Measurements from ENCODE around the gene RAB8A.

Gene RAB8A

GRCh38 chr19:16073481-16073880 lies 38.2 kb upstream of the RAB8A start:
- H3K4me3 ChIP-seq (ENCODE audit: low read depth, low read length) = no peak overlapping the region
- no peak overlapping the region for H3K27ac ChIP-seq (ENCODE audit: low read depth, low read length)
- peaks cover 2% of the 10 kb centered on the region; the same call in 1 of the 2 replicates for H3K36me3 ChIP-seq (ENCODE audit: control insufficient read depth, insufficient read depth, low read length)
- H3K27me3 ChIP-seq (ENCODE audit: control insufficient read depth, insufficient read depth, low read length) = no peaks in the 10 kb centered on the region
- H3K9me3 ChIP-seq (ENCODE audit: control insufficient read depth, insufficient read depth, low read length) = no peaks in the 10 kb centered on the region
- no peak overlapping the region for H3K9ac ChIP-seq (ENCODE audit: low read depth, low read length)
- H3K4me1 ChIP-seq (ENCODE audit: control insufficient read depth, insufficient read depth, low read length) = peaks cover 8% of the 10 kb centered on the region

- Histone ChIP-seq H3K4me3 (ENCODE audit: low read depth, low read length) (no peak overlapping the region), H3K27ac (ENCODE audit: low read depth, low read length) (no peak overlapping the region), H3K27me3 (ENCODE audit: control insufficient read depth, insufficient read depth, low read length) (no peaks in the 10 kb centered on the region), H3K4me1 (ENCODE audit: control insufficient read depth, insufficient read depth, low read length) (peaks cover 14% of the 10 kb centered on the region), H3K9ac (ENCODE audit: low read depth, low read length) (no peak overlapping the region), H3K9me3 (ENCODE audit: control insufficient read depth, insufficient read depth, low read length) (no peaks in the 10 kb centered on the region), H3K36me3 (ENCODE audit: control insufficient read depth, insufficient read depth, low read length) (peaks cover 5% of the 10 kb centered on the region; the same call in 1 of the 2 replicates)
Measured at GRCh38 chr19:16073988-16074387, 37.7 kb upstream of the RAB8A start.

- H3K27me3 ChIP-seq (ENCODE audit: control insufficient read depth, insufficient read depth, low read length) = no peaks in the 10 kb centered on the region
- H3K4me1 ChIP-seq (ENCODE audit: control insufficient read depth, insufficient read depth, low read length) = peaks cover 19% of the 10 kb centered on the region
- no peak overlapping the region; the same call in 1 of the 2 replicates for H3K4me3 ChIP-seq (ENCODE audit: low read depth, low read length)
- no peaks in the 10 kb centered on the region for H3K9me3 ChIP-seq (ENCODE audit: control insufficient read depth, insufficient read depth, low read length)
- H3K36me3 ChIP-seq (ENCODE audit: control insufficient read depth, insufficient read depth, low read length) = peaks cover 5% of the 10 kb centered on the region; the same call in 1 of the 2 replicates
- no peak overlapping the region for H3K9ac ChIP-seq (ENCODE audit: low read depth, low read length)
- no peak overlapping the region for H3K27ac ChIP-seq (ENCODE audit: low read depth, low read length)
Measured at GRCh38 chr19:16074488-16075365, 37.0 kb upstream of the RAB8A start.

- H3K27me3 ChIP-seq (ENCODE audit: control insufficient read depth, insufficient read depth, low read length) = no peaks in the 10 kb centered on the region
- peaks cover 23% of the 10 kb centered on the region for H3K4me1 ChIP-seq (ENCODE audit: control insufficient read depth, insufficient read depth, low read length)
- H3K9me3 ChIP-seq (ENCODE audit: control insufficient read depth, insufficient read depth, low read length) = no peaks in the 10 kb centered on the region
- peak overlapping the region; percentile 93 for H3K9ac ChIP-seq (ENCODE audit: low read depth, low read length)
- peaks cover 12% of the 10 kb centered on the region for H3K36me3 ChIP-seq (ENCODE audit: control insufficient read depth, insufficient read depth, low read length)
- H3K4me3 ChIP-seq (ENCODE audit: low read depth, low read length) = peak overlapping the region; percentile 91
- peak overlapping the region; percentile 98 for H3K27ac ChIP-seq (ENCODE audit: low read depth, low read length)
Measured at GRCh38 chr19:16075430-16076153, 36.1 kb upstream of the RAB8A start.

GRCh38 chr19:16076154-16076957 lies 35.3 kb upstream of the RAB8A start, which contains the start of gene TPM4:
TPM4 (plus strand) TSS chr19:16076495; CDS start chr19:16076566, 71 bp downstream.
- no peaks in the 10 kb centered on the region for H3K9me3 ChIP-seq (ENCODE audit: control insufficient read depth, insufficient read depth, low read length)
- peaks cover 19% of the 10 kb centered on the region for H3K36me3 ChIP-seq (ENCODE audit: control insufficient read depth, insufficient read depth, low read length)
- H3K27ac ChIP-seq (ENCODE audit: low read depth, low read length) = peak within 1 kb of the TSS; percentile 98
- peak within 1 kb of the TSS; percentile 91 for H3K4me3 ChIP-seq (ENCODE audit: low read depth, low read length)
- H3K9ac ChIP-seq (ENCODE audit: low read depth, low read length) = peak within 1 kb of the TSS; percentile 99
- H3K4me1 ChIP-seq (ENCODE audit: control insufficient read depth, insufficient read depth, low read length) = peaks cover 23% of the 10 kb centered on the region
- no peaks in the 10 kb centered on the region for H3K27me3 ChIP-seq (ENCODE audit: control insufficient read depth, insufficient read depth, low read length)

- Histone ChIP-seq H3K4me1 (ENCODE audit: control insufficient read depth, insufficient read depth, low read length) (peaks cover 23% of the 10 kb centered on the region), H3K27ac (ENCODE audit: low read depth, low read length) (peak overlapping the region; percentile 98), H3K36me3 (ENCODE audit: control insufficient read depth, insufficient read depth, low read length) (peaks cover 26% of the 10 kb centered on the region)
Measured at GRCh38 chr19:16076958-16077611, 34.6 kb upstream of the RAB8A start.

GRCh38 chr19:16077984-16078758 lies 33.5 kb upstream of the RAB8A start:
- H3K36me3 ChIP-seq (ENCODE audit: control insufficient read depth, insufficient read depth, low read length) = peaks cover 36% of the 10 kb centered on the region
- peaks cover 23% of the 10 kb centered on the region for H3K4me1 ChIP-seq (ENCODE audit: control insufficient read depth, insufficient read depth, low read length)
- peak overlapping the region; percentile 98 for H3K27ac ChIP-seq (ENCODE audit: low read depth, low read length)

More at GRCh38 chr19:16076958-16077611, 34.6 kb upstream of the RAB8A start:
- Histone ChIP-seq H3K4me3 (ENCODE audit: low read depth, low read length) (peak overlapping the region; percentile 91), H3K9ac (ENCODE audit: low read depth, low read length) (peak overlapping the region; percentile 99), H3K9me3 (ENCODE audit: control insufficient read depth, insufficient read depth, low read length) (no peaks in the 10 kb centered on the region), H3K27me3 (ENCODE audit: control insufficient read depth, insufficient read depth, low read length) (no peaks in the 10 kb centered on the region)

GRCh38 chr19:16078759-16079707 lies 32.7 kb upstream of the RAB8A start:
- H3K4me3 ChIP-seq (ENCODE audit: low read depth, low read length) = peak overlapping the region; percentile 91
- H3K27ac ChIP-seq (ENCODE audit: low read depth, low read length) = peak overlapping the region; percentile 98
- no peaks in the 10 kb centered on the region for H3K9me3 ChIP-seq (ENCODE audit: control insufficient read depth, insufficient read depth, low read length)
- H3K27me3 ChIP-seq (ENCODE audit: control insufficient read depth, insufficient read depth, low read length) = no peaks in the 10 kb centered on the region
- H3K36me3 ChIP-seq (ENCODE audit: control insufficient read depth, insufficient read depth, low read length) = peaks cover 45% of the 10 kb centered on the region
- H3K4me1 ChIP-seq (ENCODE audit: control insufficient read depth, insufficient read depth, low read length) = peaks cover 23% of the 10 kb centered on the region
- peak overlapping the region; percentile 99 for H3K9ac ChIP-seq (ENCODE audit: low read depth, low read length)

More at GRCh38 chr19:16077984-16078758, 33.5 kb upstream of the RAB8A start:
- H3K9ac ChIP-seq (ENCODE audit: low read depth, low read length) = peak overlapping the region; percentile 99
- no peaks in the 10 kb centered on the region for H3K27me3 ChIP-seq (ENCODE audit: control insufficient read depth, insufficient read depth, low read length)
- no peaks in the 10 kb centered on the region for H3K9me3 ChIP-seq (ENCODE audit: control insufficient read depth, insufficient read depth, low read length)
- peak overlapping the region; percentile 91 for H3K4me3 ChIP-seq (ENCODE audit: low read depth, low read length)

- H3K27me3 ChIP-seq (ENCODE audit: control insufficient read depth, insufficient read depth, low read length) = no peaks in the 10 kb centered on the region
- peaks cover 91% of the 10 kb centered on the region for H3K36me3 ChIP-seq (ENCODE audit: control insufficient read depth, insufficient read depth, low read length)
- no peaks in the 10 kb centered on the region for H3K9me3 ChIP-seq (ENCODE audit: control insufficient read depth, insufficient read depth, low read length)
- no peak overlapping the region for H3K4me3 ChIP-seq (ENCODE audit: low read depth, low read length)
- H3K9ac ChIP-seq (ENCODE audit: low read depth, low read length) = no peak overlapping the region
- H3K27ac ChIP-seq (ENCODE audit: low read depth, low read length) = no peak overlapping the region
- peaks cover 8% of the 10 kb centered on the region for H3K4me1 ChIP-seq (ENCODE audit: control insufficient read depth, insufficient read depth, low read length)
Measured at GRCh38 chr19:16084067-16084685, 27.5 kb upstream of the RAB8A start.
